GM21528 (cell line): Measurements from ENCODE around the gene POU2AF3.
"Not testable (repeated sequence)": the region's sequence is repeated elsewhere in the genome, so short reads cannot be mapped to it uniquely, and the experiment has no call there.

Source experiments
- ATAC-seq: cut with Tn5 transposase; IDR thresholded peaks from one replicate; pipeline ENCODE4 v1.9.1; 2021; ENCODE audit warnings: mild to moderate bottlenecking, moderate library complexity; ENCODE audit not compliant: unreplicated experiment, low FRiP score

Gene POU2AF3

GRCh38 chr11:111298413-111299100 lies at the start of gene POU2AF3:
Gene POU2AF3, plus strand, starts transcription at chr11:111298546. Its CDS starts 36 bp downstream, at chr11:111298582.
- ATAC-seq: no peak

DNA sequence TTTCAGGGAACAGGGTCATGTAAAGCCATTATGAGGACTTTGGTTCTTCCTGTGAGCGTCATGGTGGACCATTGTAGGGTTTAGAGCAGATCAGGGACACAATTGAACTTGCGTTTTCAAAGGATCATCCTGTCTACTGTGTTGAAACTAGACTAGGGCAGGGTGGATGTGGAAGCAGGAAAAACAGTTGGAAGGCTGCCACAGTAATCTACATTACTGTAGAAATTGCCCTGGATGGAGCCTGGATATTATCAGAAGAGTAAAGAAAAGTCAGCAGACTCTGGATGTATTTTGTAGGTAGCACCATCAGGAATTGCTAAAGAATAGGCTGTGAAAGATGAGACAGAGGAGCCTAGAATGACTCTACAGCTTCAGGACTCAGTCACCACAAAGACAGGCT lies 47.4 kb upstream of the POU2AF3 start:
- no peak for ATAC-seq

GRCh38 chr11:111253131-111253530 lies 45.2 kb upstream of the POU2AF3 start:
- no peak for ATAC-seq

DNA sequence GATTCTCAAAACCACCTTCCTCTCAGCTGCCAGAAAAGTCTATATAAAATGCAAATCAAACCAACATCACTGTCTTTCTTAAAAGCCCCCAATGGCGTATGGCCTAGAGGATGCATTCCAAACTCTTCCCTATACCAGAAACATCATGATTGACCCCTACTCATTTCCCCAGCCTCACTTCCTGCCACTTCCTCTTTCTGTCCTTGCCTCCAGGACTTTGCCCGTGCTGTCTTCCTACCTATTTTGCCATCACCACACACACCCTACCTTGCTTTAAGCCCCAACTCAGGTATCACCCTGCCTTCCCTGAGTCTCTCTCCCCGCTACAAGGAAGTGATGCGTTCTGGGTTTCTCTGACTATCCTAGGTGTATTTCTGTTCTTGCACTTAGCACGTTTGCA lies 44.7 kb upstream of the POU2AF3 start:
- no peak for ATAC-seq

GRCh38 chr11:111258046-111258445 lies 40.3 kb upstream of the POU2AF3 start:
- ATAC-seq: no peak

GRCh38 chr11:111259896-111260295 lies 38.5 kb upstream of the POU2AF3 start:
- ATAC-seq: no peak

DNA sequence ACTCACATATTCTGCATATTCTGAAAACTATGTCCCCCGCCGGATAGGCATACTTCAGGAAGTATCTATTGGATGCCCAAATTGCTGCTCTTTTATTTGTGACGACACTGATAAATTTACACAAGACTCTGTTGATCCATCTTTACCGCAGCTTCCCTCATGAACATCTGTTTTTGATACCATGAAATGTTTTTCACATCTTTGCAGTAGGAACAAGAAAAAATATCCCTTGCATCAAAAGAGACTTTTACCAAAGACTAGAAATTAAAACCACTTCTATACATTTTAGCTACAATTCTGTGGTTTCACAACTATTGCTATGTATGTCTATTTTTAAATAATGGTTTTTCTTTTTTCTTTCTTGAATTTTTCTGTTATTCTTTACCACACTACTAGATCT lies 37.5 kb upstream of the POU2AF3 start:
- ATAC-seq: no peak

GRCh38 chr11:111264646-111265045 lies 33.7 kb upstream of the POU2AF3 start:
- no peak for ATAC-seq

- ATAC-seq: no peak
These were observed 32.9 kb upstream of the POU2AF3 start for GRCh38 chr11:111265421-111265820.

DNA sequence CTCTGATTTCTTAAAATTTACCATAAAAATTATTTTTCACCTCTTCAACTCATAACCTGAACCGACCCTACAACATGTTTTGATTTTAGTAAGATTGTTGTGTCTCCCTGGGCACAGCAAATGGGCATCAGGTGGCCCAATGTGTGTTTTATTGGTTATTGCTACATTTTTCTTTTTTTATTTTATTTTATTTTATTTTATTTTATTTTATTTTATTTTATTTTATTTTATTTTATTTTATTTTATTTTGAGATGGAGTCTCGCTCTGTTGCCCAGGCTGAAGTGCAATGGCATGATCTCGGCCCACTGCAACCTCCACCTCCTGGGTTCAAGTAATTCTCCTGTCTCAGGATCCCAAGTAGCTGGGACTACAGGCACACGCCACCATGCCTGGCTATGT lies 30.0 kb upstream of the POU2AF3 start:
- not testable (repeated sequence) for ATAC-seq

- ATAC-seq: no peak
These were observed 29.0 kb upstream of the POU2AF3 start for GRCh38 chr11:111269146-111269868.

- no peak for ATAC-seq
These were observed 25.9 kb upstream of the POU2AF3 start for GRCh38 chr11:111272420-111272819.

- ATAC-seq: no peak
These were observed 15.7 kb upstream of the POU2AF3 start for GRCh38 chr11:111282562-111283075.

DNA sequence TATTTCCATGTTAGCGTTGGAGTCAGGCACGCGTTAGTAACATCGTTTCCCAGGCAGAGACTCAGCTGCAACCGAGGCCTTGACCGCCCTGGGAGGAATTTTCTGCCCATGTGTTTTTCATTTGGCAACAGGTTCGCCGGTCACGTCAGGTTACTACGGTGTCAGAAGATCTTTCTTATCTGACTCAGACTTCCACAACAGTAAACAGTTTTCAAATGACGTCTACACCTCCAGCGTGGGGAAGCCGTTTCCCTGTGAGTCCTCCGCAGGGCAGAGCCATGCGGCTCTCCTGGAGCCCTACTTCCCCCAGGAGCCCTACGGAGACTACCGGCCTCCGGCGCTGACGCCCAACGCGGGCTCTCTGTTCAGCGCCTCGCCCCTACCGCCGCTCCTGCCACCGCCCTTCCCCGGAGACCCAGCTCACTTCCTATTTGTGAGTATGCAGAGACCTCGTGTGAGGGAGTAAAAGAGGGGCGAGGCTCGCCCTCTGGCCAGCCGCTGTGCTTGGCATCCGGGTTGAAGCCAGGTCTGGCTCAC lies 14.3 kb upstream of the POU2AF3 start:
- no peak for ATAC-seq

- no peak for ATAC-seq
These were observed 12.9 kb upstream of the POU2AF3 start for GRCh38 chr11:111285189-111286091.

DNA sequence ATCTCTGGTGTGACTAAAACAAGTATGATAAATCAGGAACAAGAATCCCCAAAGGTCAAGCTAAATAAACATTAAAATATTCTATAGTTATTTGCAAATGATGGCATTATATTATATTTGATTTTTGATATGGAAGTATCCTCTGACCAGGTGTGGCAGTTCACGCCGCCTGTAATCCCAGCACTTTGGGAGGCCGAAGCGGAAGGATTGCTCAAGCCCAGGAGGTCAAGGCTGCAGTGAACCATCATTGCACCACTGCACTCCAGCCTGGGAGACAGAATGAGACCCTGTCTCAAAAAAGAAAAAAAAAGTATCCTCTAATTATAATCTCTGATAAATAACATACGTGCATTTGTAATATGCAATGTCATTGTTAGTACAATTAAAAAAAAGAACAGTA lies 6.6 kb upstream of the POU2AF3 start:
- ATAC-seq: no peak

DNA sequence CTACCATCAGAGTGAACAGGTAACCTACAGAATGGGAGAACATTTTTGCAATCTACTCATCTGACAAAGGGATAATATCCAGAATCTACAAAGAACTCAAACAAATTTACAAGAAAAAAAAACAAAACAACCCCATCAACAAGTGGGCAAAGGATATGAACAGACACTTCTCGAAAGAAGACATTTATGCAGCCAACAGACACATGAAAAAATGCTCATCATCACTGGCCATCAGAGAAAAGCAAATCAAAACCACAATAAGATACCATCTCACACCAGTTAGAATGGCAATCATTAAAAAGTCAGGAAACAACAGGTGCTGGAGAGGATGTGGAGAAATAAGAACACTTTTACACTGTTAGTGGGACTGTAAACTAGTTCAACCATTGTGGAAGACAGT lies 5.9 kb upstream of the POU2AF3 start:
- not testable (repeated sequence) for ATAC-seq

DNA sequence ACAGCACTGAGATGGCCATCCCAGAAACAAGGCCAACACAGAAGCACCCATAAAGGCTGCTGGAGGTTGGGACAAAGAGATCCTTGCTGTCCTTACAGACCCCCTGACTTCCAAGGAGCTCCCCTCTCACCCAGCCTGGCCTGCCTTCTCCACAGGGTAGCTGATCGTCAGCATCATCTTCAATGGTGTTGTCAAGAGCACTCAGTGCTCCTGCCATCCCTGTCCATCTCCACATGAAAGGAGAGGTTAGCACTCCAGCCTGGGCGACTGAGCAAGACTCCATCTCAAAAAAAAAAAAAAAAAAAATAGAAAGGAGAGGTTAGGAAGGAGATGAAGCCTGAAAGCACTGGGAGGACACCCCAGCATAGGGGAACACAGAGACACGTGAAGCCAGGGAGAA lies 2.1 kb upstream of the POU2AF3 start:
- ATAC-seq: no peak

DNA sequence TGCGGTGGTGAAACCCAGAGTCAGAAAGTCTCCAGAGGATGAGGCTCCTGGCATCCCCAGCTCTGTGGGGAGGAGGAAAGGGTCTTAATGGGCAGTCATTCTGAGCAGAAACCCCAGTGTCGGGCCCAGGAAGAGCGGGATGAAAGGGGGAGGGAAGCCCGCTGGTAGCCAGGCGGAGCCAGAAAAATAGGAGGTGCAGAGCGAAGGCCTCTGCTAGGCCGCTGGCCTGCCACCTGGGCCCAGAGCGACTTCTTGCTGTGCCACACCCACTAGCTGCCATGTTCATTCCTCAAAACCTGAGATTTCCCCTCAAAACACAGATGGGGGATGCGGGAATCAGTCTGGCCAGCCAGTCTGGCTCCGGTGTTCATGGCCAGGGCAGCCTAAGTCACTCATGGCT lies 650 bp upstream of the POU2AF3 start:
- no peak for ATAC-seq
